NCI-H2107 treated with DMSO at 0.1 percent for 48 hours (cell line): Measurements from ENCODE around the gene DCBLD1.

Source experiments
- DNase-seq: peaks from one replicate; lab custom pipeline; 2025; ENCODE audit not compliant: unreplicated experiment; lab: John Stamatoyannopoulos, UW

The DCBLD1 gene

GRCh38 chr6:117469791-117470190 is 12.7 kb upstream of the DCBLD1 start:
- DNase-seq: no peak

- no peak for DNase-seq
Observed at GRCh38 chr6:117472667-117473066, 9.8 kb upstream of the DCBLD1 start.

DNA sequence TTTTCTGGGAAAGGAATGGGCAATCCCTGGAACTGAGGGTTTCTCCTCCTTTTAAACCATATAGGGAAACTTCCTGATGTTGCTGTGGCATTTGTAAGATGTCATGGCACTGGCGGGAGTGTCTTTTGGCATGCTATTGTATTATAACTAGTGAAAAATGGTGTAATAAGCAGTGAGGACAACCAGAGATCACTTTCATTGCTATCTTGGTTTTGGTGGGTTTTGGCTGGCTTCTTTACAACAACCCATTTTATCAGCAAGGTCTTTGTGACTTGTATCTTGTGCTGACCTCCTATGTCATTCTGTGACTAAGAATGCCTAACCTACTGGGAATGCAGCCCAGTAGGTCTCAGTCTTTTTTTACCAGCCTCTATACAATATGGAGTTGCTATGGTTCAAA is 9.1 kb upstream of the DCBLD1 start:
- no peak for DNase-seq

- DNase-seq: peak; percentile 18
Observed at GRCh38 chr6:117477988-117478852, 4.3 kb upstream of the DCBLD1 start.

DNA sequence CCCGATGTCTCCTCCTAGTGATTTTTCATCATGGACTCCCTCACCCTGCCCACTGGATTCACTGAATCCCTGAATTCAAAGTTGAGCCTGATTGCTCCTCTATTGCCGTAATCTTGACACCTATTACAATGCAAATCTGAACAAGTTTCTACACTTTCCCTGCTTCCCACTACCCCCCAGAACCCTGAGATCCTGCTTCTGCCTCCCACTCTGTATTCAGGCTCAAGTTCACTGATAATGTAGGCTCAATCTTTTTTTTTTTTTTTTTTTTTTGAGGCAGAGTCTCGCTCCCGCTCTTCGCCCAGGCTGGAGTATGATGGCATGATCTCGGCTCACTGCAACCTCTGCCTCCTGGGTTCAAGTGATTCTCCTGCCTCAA is 3.6 kb upstream of the DCBLD1 start:
- DNase-seq: no peak

DNA sequence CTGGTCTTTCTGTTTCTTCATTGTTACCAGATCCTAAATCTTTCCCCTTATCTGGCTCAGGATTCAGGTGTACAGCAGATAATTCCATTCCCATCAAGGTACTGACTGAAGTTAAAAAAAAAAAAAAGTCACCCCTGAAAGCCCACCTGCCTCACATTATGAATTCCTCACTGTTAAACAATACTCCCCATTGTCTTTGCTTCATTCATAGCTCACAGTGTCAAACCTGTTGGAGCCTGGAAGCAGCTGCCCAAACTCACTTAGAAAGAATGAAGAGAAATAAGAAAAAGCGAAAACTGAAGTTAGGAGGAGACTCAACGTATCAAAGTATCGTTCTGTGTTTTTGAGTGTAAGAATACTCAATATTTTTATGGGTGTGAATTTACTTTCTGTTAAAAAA is 1.8 kb upstream of the DCBLD1 start:
- DNase-seq: no peak

DNA sequence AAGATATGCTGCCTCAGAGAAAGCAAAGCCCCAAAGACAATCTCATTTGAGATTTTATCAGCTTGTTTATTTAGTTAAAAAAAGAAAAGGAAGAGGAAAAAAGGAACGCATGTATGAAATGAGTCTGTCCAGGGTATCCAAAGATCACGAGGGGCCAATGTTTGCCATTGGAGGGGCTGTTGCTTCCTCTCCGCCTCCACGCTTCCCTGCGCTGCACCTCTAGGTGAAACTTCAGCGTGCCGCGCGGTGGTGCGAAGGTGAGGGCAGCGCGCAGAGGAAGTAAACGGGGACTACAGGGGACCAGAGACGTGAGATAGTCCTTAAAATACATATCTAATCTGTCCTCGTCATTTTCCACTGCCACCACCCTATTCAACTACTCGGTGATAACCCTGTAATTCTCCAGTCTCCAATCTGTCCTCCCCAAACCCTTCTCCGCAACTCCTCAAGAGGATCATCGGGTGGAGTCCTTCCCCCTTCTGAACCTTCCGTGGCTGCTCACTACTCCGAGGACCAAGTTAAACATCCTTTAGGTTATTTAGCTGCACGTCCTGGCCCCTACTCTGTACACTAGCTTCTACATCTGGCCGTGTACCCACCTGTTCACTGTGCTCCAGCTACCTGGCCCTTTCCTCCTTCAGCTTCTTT is 1.1 kb upstream of the DCBLD1 start:
- DNase-seq: no peak

GRCh38 chr6:117481926-117482239 is 591 bp upstream of the DCBLD1 start:
- no peak for DNase-seq

DNA sequence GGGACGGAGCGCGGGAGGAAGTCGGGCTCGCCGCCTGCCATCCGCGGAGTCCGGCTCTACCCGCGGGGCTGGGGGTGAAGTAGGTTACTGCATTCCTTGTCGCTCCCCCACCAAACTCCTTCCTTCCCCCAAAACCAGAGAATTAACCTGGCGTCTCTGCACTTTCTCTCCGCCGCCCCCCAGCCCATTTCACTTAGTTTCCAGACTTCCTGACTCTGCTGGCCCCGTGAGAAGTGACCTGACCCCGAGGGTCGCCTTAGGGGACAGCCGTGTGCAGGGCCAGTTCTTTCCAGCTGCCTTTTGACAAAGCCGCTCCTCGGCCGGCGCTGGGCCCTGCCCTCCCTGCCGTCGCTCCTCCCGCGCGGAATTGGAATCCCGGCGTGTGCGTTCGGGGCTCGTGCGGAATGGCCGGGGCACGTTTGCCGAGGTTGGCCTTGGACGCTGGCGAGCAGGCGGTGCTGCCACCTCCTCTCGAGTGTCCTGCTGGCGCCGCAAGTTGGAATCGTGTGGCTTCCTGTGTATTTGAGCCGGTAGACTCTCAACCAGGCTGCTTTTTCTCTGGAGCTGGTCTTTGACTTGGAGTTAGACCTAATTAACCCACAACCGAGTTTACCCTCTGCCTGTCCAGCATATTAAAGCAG is 650 bp downstream of the DCBLD1 start:
- peak; percentile 1 for DNase-seq

DNA sequence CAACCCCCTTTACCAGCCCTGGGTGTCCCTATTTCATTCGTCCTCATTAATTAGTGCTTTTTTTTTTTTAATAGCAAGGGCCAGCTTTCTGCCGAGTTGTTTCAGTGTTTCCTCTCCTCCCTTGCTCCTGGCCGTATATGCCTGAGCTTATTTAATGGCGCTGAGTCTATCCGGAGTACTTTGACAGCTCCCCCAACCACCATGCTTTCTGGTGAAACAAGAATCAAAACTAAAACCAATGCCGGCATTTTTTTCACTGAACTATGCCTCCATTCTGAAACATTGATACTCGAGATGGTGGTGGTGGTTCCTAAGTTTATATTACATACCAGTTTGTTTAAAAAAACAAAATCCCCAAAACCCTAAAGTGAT is 1.2 kb downstream of the DCBLD1 start:
- DNase-seq: no peak

GRCh38 chr6:117484052-117484646 is 1.7 kb downstream of the DCBLD1 start:
- DNase-seq: no peak

- no peak for DNase-seq
Observed at GRCh38 chr6:117485433-117485832, 3.0 kb downstream of the DCBLD1 start.

GRCh38 chr6:117487821-117488220 is 5.3 kb downstream of the DCBLD1 start:
- no peak for DNase-seq

- no peak for DNase-seq
Observed at GRCh38 chr6:117489003-117489402, 6.5 kb downstream of the DCBLD1 start.

DNA sequence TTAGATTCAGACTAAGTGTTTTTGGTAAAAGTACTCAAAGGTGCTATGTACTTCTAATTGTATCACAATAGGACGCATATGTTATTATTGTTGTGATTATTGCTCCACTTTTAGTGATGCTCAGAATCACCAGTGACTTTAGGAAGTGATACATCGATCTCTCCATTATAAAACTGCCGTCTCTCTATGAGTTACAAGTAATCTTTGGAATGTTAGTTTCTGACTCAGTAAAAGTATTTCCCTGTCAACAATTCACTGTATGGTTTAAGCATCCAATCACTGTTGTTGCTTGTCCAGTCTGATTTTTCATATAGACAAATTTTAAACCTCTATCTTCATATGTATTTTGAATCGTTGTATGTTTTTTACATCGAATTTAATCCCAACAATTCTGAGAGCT is 9.4 kb downstream of the DCBLD1 start:
- DNase-seq: no peak

DNA sequence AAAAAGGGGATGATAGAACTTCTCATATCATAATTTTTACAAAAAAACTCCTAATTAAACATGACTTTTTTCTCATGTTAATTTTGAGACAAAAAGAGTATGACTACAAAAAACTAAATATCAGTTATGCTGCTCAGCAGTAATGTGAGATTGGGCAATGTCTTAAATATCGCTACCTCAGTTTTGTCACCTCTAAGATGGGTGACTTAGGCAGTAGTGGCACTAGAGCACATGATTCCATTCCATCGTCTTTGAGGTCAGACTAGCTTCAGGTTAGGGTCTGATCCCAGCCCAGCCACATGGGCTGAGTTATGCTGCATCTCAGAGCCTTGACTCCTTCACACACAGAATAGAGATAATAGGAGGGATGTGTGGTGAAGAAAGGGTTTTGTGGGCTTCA is 11.0 kb downstream of the DCBLD1 start:
- no peak for DNase-seq

DNA sequence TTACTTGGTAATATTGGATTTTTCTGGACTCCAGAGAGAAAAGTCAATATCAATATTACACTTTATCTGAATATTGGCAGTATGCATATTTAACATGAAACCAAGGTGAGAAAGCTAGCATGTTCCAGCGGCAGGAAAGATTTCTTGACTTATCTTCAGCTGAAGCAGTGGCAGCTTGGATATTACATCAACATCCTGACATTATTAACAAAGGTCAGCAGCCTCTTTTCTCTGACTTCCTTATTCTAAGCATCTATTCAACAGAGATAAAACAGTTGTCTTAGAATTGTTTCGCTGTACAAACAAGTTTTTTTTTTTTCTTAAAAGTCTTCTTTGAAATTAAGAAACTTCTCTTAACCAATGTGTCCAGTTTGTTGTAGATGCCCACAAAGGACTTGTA is 11.8 kb downstream of the DCBLD1 start:
- DNase-seq: no peak

DNA sequence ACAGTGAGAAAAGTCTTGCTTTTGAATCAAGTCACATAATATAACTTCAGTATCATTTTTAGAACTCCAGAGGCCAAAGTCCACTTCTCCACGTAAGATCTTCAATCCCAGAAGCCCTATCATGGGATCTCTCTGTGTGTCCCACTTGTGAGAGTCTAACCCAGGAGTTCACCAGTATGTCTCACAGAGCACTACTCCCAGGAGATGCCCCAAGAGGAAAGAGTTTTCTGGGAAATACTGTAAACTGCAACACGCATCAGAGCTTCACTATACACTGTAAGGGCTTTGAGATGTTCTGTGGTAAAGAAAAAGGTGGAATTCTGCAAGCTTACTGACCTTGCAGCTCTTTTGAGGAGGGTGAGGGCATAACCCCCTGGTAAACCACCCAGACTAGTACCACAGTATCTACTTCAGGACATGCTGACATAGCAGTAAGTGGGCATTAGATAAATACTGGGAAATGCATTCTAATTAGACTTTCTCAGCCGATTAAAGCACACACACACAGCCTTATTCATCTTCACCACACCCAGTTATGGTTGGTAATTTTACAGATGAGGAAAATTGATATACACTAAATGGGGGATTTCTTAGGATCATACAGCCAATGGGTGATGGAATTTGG is 12.3 kb downstream of the DCBLD1 start:
- no peak for DNase-seq

- no peak for DNase-seq
Observed at GRCh38 chr6:117495425-117495824, 13.0 kb downstream of the DCBLD1 start.

DNA sequence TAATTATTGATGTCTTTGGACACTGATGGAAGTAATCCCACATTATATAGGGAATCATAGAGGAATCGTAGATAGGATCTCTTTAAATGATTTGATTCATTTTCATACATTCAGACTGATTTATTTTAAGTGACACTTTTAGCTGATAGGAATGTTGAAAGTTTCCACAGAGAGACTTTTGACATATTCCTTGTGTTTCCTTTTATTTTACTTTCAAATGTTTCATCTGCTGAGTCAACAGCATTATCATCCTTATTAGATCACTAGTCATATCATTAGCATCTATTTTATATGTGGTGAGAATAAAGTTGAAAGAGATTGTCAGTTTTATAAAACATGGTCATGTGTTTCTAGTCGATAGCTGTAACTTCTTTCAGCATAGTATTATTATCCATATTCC is 13.4 kb downstream of the DCBLD1 start:
- no peak for DNase-seq

GRCh38 chr6:117496383-117496990 is 14.0 kb downstream of the DCBLD1 start:
- no peak for DNase-seq
